ENCODE data around the gene FNDC4. TPM values are rescaled to one million over a fixed set of nuclear protein-coding genes. Genes with fewer than 3 reads are reported as not detected.

Gene FNDC4
- total and polyA plus RNA-seq, 2 of the 8 experiments (the other 6 are each of a cell fraction or from before 2014, with no cell fraction given): 14.1 to 14.7 TPM

- TF ChIP-seq CREB1 (IDR thresholded peaks at IDR 0.05): no peak
- TF ChIP-seq TAF1 (IDR thresholded peaks at IDR 0.05; ENCODE audit: low read depth, low read length): no peak
- TF ChIP-seq KDM1A (IDR thresholded peaks at IDR 0.05; ENCODE audit: borderline replicate concordance, low read length): no peak
- TF ChIP-seq NRF1 (IDR thresholded peaks at IDR 0.05; ENCODE audit: low read depth, low read length): no peak
- no peak for TF ChIP-seq CTBP2 (IDR thresholded peaks at IDR 0.05; ENCODE audit: borderline replicate concordance, insufficient read depth, insufficient read length, low read length)
These were observed 23.0 kb downstream of the FNDC4 start (continued) for GRCh38 chr2:27471961-27472360.
